Esophagus muscularis mucosa (tissue), 4 donors: ENCODE results near the gene DDR2. TPM values are rescaled to one million over a fixed set of nuclear protein-coding genes. Genes with fewer than 3 reads are reported as not detected.
"Not testable (repeated sequence)": the region's sequence is repeated elsewhere in the genome, so short reads cannot be mapped to it uniquely, and the experiment has no call there.

Experiments
- DNase-seq: peaks from one replicate; pipeline ENCODE4 v3.0.0-alpha.2; 2017; ENCODE audit errors: extremely low spot score
- H3K27ac ChIP-seq, 4 donors: fragments of 200-600 bp; sonication (generic); replicated peaks in 1 of 4; 1 replicate in 3 of 4; 2 replicates in 1 of 4; pipeline ENCODE4 v1.5.1; 2016 to 2019; ENCODE audit warnings: mild to moderate bottlenecking in 1 of 4
- H3K27me3 ChIP-seq, 4 donors: fragments of 200-600 bp; sonication (generic); one replicate each; pipeline versions ENCODE4 v1.5.1 to v1.6.0; 2016 to 2019
- H3K36me3 ChIP-seq, 4 donors: fragments of 200-600 bp; sonication (generic); one replicate each; pipeline ENCODE4 v1.5.1; 2016 to 2019
- H3K4me1 ChIP-seq, 4 donors: fragments of 200-600 bp; sonication (generic); one replicate each; pipeline ENCODE4 v1.5.1; 2016 to 2019
- H3K4me3 ChIP-seq, 4 donors: fragments of 200-600 bp; sonication (generic); 1 replicate in 2 of 4; 2 replicates in 2 of 4; pipeline ENCODE4 v1.5.1; 2016 to 2019; ENCODE audit warnings: mild to moderate bottlenecking in 4 of 4, moderate library complexity in 1 of 4
- H3K9me3 ChIP-seq, 4 donors: fragments of 200-600 bp; sonication (generic); 1 replicate in 3 of 4; 2 replicates in 1 of 4; pipeline ENCODE4 v1.5.1; 2016 to 2019
- EP300 ChIP-seq: sonication (generic); formaldehyde crosslinking; IDR thresholded peaks from one replicate; pipeline ENCODE4 v1.6.1; 2017; ENCODE audit warnings: antibody characterized with exemption
- POLR2A ChIP-seq: fragments of 450-650 bp; IDR thresholded peaks from one replicate; pipeline ENCODE4 v1.6.1; 2017; ENCODE audit warnings: antibody characterized with exemption, moderate library complexity, mild to moderate bottlenecking, low read depth
- POLR2AphosphoS5 ChIP-seq, 2 donors: sonication (generic); formaldehyde crosslinking; IDR thresholded peaks; one replicate each; pipeline ENCODE4 v1.6.1; 2017; ENCODE audit warnings: antibody characterized with exemption in 2 of 2
- whole genome bisulfite sequencing: methylation state at CpG from one replicate; pipeline ENCODE4 v1.1.5; 2018; 5-methylcytosine and 5-hydroxymethylcytosine counted together
- intact Hi-C: fragments of 100-400 bp; cut with DNase I; formaldehyde crosslinking; loops from one replicate; pipeline ENCODE4 v1.15.1; 2023
- total RNA-seq, 4 donors: library from RNA; depleted of rRNA; stranded (reverse); fragments of >200 nt; gene quantifications; one replicate each; pipeline versions ENCODE4 v1.1.0 to v1.2.1, GENCODE V29; 2016
- TF ChIP-seq, protein P1 (sequence below), 3 experiments: fragments of 200-600 bp in 2 of 3; fragments of 450-650 bp in 1 of 3; sonication (generic) in 2 of 3; IDR thresholded peaks; one replicate each; pipeline ENCODE4 v1.5.1; 2017 to 2019; ENCODE audit warnings: antibody characterized with exemption in 3 of 3, mild to moderate bottlenecking in 2 of 3, moderate library complexity in 1 of 3

DDR2 gene
- total RNA-seq, 4 donors from 2014 or later = 143 to 194 (median 175) TPM

DNA sequence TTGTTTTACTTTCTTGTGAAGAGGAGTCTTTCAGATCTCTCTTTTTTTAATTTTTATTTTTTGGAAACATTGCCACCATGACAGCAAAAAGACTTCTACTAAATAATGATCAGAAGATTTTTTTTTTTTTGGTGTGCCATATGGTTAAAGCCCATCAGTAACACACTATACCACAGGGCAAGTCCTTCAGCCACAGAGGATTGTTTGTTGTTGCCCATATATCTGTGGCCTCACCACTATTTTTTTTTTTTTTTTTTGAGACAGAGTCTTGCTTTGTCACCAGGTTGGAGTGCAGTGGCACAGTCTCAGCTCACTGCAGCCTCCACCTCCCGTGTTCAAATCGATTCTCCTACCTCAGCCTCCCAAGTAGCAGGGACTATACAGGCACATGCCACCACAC is 41.6 kb upstream of the DDR2 start:
- DNase-seq = no peak
- WGBS = 100% methylated on average over 2 of the region's 2 CpGs
- Histone ChIP-seq H3K27ac (no peak overlapping the region), H3K36me3 (peaks cover 30 to 90% (median 76%) of the 10 kb centered on the region in 4 donors), H3K9me3 (no peaks in the 10 kb centered on the region), H3K4me3 (no peak overlapping the region), H3K4me1 (no peaks in the 10 kb centered on the region), H3K27me3 (no peaks in the 10 kb centered on the region)
- no peak for TF ChIP-seq POLR2AphosphoS5 (IDR thresholded peaks at IDR 0.05)
- TF ChIP-seq, protein P1, sequence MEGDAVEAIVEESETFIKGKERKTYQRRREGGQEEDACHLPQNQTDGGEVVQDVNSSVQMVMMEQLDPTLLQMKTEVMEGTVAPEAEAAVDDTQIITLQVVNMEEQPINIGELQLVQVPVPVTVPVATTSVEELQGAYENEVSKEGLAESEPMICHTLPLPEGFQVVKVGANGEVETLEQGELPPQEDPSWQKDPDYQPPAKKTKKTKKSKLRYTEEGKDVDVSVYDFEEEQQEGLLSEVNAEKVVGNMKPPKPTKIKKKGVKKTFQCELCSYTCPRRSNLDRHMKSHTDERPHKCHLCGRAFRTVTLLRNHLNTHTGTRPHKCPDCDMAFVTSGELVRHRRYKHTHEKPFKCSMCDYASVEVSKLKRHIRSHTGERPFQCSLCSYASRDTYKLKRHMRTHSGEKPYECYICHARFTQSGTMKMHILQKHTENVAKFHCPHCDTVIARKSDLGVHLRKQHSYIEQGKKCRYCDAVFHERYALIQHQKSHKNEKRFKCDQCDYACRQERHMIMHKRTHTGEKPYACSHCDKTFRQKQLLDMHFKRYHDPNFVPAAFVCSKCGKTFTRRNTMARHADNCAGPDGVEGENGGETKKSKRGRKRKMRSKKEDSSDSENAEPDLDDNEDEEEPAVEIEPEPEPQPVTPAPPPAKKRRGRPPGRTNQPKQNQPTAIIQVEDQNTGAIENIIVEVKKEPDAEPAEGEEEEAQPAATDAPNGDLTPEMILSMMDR (IDR thresholded peaks at IDR 0.05) = no peak
- no peak for TF ChIP-seq EP300
- no peak for TF ChIP-seq POLR2A
- intact Hi-C loops = no loop called here

DNA sequence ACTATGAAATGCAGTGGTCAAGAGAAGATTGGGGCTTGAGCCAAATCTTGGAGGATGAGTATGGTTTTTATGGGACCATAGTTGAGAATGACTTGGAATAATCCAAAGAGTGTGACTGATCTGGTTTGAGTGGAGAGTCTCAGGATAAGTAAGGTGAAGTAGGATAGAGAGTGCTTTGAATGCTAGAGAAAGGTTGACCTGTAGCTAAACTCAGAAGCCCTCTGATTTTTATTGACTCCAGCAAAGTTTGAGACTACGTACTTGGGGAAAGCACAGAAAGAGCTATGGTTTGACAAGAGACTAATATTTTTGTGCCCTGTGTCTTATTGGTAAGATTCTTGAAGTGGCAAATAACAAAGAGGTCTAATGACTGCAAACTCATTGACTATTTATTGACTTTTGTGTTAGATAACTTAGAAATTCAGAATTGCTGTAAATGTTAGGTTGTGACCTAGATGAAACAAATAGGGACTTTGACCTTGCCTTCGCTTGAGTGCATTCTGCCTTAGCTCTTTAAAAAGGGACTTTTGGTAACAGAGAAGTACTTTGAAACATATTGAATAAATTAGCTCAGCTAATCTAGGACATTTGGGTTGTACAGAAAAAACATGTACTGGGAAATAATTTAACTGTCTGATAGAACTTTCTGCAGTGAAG is 35.6 kb upstream of the DDR2 start:
- H3K27ac ChIP-seq = no peak overlapping the region
- 72% methylated on average over 2 of the region's 2 CpGs for WGBS
- no peak overlapping the region for H3K4me3 ChIP-seq
- H3K36me3 ChIP-seq = peaks cover 16 to 92% (median 71%) of the 10 kb centered on the region in 4 donors
- no peaks in the 10 kb centered on the region for H3K27me3 ChIP-seq
- TF ChIP-seq POLR2AphosphoS5 (IDR thresholded peaks at IDR 0.05) (no peak), POLR2A (no peak), EP300 (no peak)
- TF ChIP-seq, protein P1 (IDR thresholded peaks at IDR 0.05) = no peak
- intact Hi-C loops = no loop called here
- DNase-seq = no peak
- no peaks in the 10 kb centered on the region for H3K4me1 ChIP-seq
- no peaks in the 10 kb centered on the region for H3K9me3 ChIP-seq

DNA sequence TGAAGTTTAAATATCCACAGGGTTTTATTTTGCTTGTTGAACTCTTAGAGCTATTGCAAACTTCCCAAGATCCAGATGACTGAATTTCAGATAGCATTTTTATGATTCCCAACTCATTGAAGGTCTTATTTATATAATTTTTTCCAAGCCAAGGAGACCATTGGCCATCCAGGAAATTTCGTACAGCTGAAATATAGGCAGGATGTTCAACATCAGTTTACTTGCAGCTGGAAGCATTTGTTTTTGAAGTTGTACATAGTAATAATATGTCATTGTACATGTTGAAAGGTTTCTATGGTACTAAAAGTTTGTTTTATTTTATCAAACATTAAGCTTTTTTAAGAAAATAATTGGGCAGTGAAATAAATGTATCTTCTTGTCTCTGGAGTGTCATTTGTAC is 32.8 kb upstream of the DDR2 start:
- intact Hi-C loops = no loop called here
- Histone ChIP-seq H3K36me3 (peaks cover 0 to 88% (median 59%) of the 10 kb centered on the region in 4 donors), H3K4me3 (no peak overlapping the region), H3K27me3 (no peaks in the 10 kb centered on the region), H3K9me3 (no peaks in the 10 kb centered on the region), H3K27ac (no peak overlapping the region), H3K4me1 (no peaks in the 10 kb centered on the region)
- TF ChIP-seq POLR2A (no peak), POLR2AphosphoS5 (IDR thresholded peaks at IDR 0.05) (no peak), EP300 (no peak)
- TF ChIP-seq, protein P1 (IDR thresholded peaks at IDR 0.05) = no peak
- DNase-seq = no peak
- 81% methylated on average over 1 of the region's 1 CpG for WGBS

DNA sequence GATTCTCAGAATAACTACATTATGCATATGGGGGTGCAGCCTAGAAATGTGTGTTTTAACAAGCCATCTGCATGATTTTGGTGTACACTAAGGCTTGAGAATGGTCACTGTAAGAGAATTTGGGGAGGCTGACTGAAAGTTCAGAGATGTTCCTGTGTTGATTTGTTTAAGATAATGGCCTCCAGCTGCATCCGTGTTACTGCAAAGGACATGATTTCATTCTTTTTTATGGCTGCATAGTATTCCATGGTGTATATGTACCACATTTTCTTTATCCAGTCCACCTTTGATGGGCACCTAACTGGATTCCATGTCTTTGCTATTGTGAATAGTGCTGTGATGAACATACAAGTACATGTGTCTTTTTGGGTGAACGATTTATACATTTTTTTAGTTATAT is 29.1 kb upstream of the DDR2 start:
- H3K4me3 ChIP-seq, H3K27ac ChIP-seq, intact Hi-C loops, H3K9me3 ChIP-seq, DNase-seq, H3K27me3 ChIP-seq: not testable (repeated sequence)
- Histone ChIP-seq H3K36me3 (peaks cover 0 to 55% (median 35%) of the 10 kb centered on the region in 4 donors), H3K4me1 (peaks cover 0 to 16% (median 7%) of the 10 kb centered on the region in 4 donors)
- WGBS = 100% methylated on average over 2 of the region's 2 CpGs

DNA sequence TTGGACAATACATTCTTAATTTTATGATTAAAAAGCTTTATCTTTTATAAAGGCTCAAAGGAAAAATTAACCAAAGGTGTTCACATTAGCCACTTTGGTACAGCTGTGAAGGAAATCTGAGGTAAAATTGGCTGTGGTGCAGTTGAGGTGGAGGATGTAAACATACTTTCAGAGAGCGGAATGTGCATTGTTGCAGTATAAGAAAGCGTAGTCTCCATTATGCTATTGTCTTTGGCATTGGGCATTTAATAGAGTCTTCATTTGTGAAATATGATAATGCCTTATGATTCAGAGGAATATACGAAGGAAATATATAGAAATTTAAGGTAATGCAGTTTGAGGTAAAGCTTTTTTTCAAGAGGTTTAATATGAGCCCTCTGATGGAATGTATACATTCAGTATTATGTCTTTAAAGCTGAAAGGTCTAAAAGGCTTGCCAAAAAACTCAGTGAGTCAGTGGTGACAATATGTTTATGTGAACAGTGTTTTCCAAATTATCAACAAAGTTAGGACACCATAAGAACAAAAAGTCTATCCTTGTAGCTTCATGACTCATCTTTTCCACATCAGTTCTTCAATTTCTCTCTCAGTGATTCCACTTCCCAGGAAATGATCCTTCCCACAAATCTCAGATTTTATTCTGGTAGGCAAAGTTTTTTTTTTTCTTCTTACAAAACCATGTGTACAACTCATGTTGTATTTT is 26.9 kb upstream of the DDR2 start:
- H3K27ac ChIP-seq = peak overlapping the region; percentile 25 to 64 (median 40)
- TF ChIP-seq POLR2AphosphoS5 (IDR thresholded peaks at IDR 0.05) (peak in 1 of 2 donors; percentile 64), POLR2A (no peak), EP300 (peak; percentile 8)
- 83% methylated on average over 3 of the region's 3 CpGs for WGBS

More for the DNA sequence above, 26.9 kb upstream of the DDR2 start:
- H3K4me1 ChIP-seq = peaks cover 0 to 16% (median 7%) of the 10 kb centered on the region in 4 donors
- no peaks in the 10 kb centered on the region for H3K9me3 ChIP-seq
- intact Hi-C loops = no loop called here
- no peak overlapping the region for H3K4me3 ChIP-seq
- H3K36me3 ChIP-seq = peaks cover 0 to 40% (median 20%) of the 10 kb centered on the region in 4 donors
- no peak for DNase-seq
- H3K27me3 ChIP-seq = no peaks in the 10 kb centered on the region
